ENCODE measurements around the gene HELZ. TPM values are rescaled to one million over a fixed set of nuclear protein-coding genes. Genes with fewer than 3 reads are reported as not detected.
"Not testable (repeated sequence)": the region's sequence is repeated elsewhere in the genome, so short reads cannot be mapped to it uniquely, and the experiment has no call there.

Gene HELZ
- total and polyA plus RNA-seq, 7 donors, result 1.8 to 55.7 (median 30.8) TPM

- peaks cover 16% of the 10 kb centered on the region for H3K4me1 ChIP-seq
- no peaks in the 10 kb centered on the region for H3K27me3 ChIP-seq (ENCODE audit: insufficient read depth in 3 of 3, low read length in 2 of 3)
- WGBS, 3 donors, result 95 to 97% (median 97%) methylated on average over 5 of the region's 5 CpGs
- no peak overlapping the region for H3K27ac ChIP-seq
- H3K4me3 ChIP-seq, result no peak overlapping the region
- TF ChIP-seq CTCF (IDR thresholded peaks at IDR 0.05), result no peak
- no peaks in the 10 kb centered on the region for H3K9me3 ChIP-seq
- DNase-seq, result no peak
- intact Hi-C loops (cut with DNase I), result no loop called here
- ATAC-seq, result no peak
- H3K36me3 ChIP-seq (ENCODE audit: insufficient read depth in 1 of 2, low read depth in 1 of 2), result peaks cover 0 to 63% of the 10 kb centered on the region in 2 donors
Observed at GRCh38 chr17:67107171-67107570, 137.8 kb downstream of the HELZ start.

GRCh38 chr17:67105213-67105612 is 139.8 kb downstream of the HELZ start:
- no peak overlapping the region for H3K27ac ChIP-seq
- DNase-seq, result no peak
- intact Hi-C loops (cut with DNase I), result no loop called here
- no peak for TF ChIP-seq CTCF (IDR thresholded peaks at IDR 0.05)
- no peaks in the 10 kb centered on the region for H3K9me3 ChIP-seq
- peaks cover 0 to 44% of the 10 kb centered on the region in 2 donors for H3K36me3 ChIP-seq (ENCODE audit: insufficient read depth in 1 of 2, low read depth in 1 of 2)
- no peaks in the 10 kb centered on the region for H3K27me3 ChIP-seq (ENCODE audit: insufficient read depth in 3 of 3, low read length in 2 of 3)
- peaks cover 16% of the 10 kb centered on the region for H3K4me1 ChIP-seq
- H3K4me3 ChIP-seq, result no peak overlapping the region
- ATAC-seq, result peak; percentile 78 to 89 (median 84)

- H3K9me3 ChIP-seq; H3K27me3 ChIP-seq (ENCODE audit: insufficient read depth in 3 of 3, low read length in 2 of 3); DNase-seq; ATAC-seq; H3K4me3 ChIP-seq; intact Hi-C loops (cut with DNase I): not testable (repeated sequence)
- Histone ChIP-seq H3K27ac (peak overlapping the region; percentile 12), H3K4me1 (peaks cover 17% of the 10 kb centered on the region), H3K36me3 (ENCODE audit: insufficient read depth in 1 of 2, low read depth in 1 of 2) (peaks cover 0 to 39% of the 10 kb centered on the region in 2 donors)
- WGBS, 3 donors, result 97% methylated on average over 7 of the region's 7 CpGs
Observed at GRCh38 chr17:67104641-67105040, 140.4 kb downstream of the HELZ start.

GRCh38 chr17:67098006-67098405 is 147.0 kb downstream of the HELZ start:
- Histone ChIP-seq H3K27ac (peak overlapping the region; percentile 62), H3K4me1 (peaks cover 42% of the 10 kb centered on the region), H3K4me3 (no peak overlapping the region), H3K36me3 (ENCODE audit: insufficient read depth in 1 of 2, low read depth in 1 of 2) (no peaks in the 10 kb centered on the region), H3K9me3 (no peaks in the 10 kb centered on the region), H3K27me3 (ENCODE audit: insufficient read depth in 3 of 3, low read length in 2 of 3) (no peaks in the 10 kb centered on the region)
- intact Hi-C loops (cut with DNase I), result no loop called here
- WGBS, 3 donors, result 62 to 92% (median 64%) methylated on average over 1 of the region's 1 CpG
- TF ChIP-seq CTCF (IDR thresholded peaks at IDR 0.05), result no peak
- ATAC-seq (peak; percentile 83 to 90 (median 88)), DNase-seq (no peak)

GRCh38 chr17:67096609-67097008 is 148.4 kb downstream of the HELZ start:
- no peak for TF ChIP-seq CTCF (IDR thresholded peaks at IDR 0.05)
- peak overlapping the region; percentile 34 for H3K27ac ChIP-seq

More at GRCh38 chr17:67096609-67097008, 148.4 kb downstream of the HELZ start:
- WGBS, 3 donors, result 98 to 100% (median 100%) methylated on average over 1 of the region's 1 CpG
- Histone ChIP-seq H3K27me3 (ENCODE audit: insufficient read depth in 3 of 3, low read length in 2 of 3) (no peaks in the 10 kb centered on the region), H3K4me1 (peaks cover 41% of the 10 kb centered on the region), H3K4me3 (no peak overlapping the region), H3K36me3 (ENCODE audit: insufficient read depth in 1 of 2, low read depth in 1 of 2) (no peaks in the 10 kb centered on the region), H3K9me3 (no peaks in the 10 kb centered on the region)
- no peak for ATAC-seq
- no peak for DNase-seq
- intact Hi-C loops (cut with DNase I), result no loop called here
